Measurements from ENCODE around the gene UQCC5.
A peak's percentile ranks its signal among the peaks of the same experiment; 100 is the strongest.

UQCC5 gene, protein sequence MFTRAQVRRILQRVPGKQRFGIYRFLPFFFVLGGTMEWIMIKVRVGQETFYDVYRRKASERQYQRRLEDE

DNA sequence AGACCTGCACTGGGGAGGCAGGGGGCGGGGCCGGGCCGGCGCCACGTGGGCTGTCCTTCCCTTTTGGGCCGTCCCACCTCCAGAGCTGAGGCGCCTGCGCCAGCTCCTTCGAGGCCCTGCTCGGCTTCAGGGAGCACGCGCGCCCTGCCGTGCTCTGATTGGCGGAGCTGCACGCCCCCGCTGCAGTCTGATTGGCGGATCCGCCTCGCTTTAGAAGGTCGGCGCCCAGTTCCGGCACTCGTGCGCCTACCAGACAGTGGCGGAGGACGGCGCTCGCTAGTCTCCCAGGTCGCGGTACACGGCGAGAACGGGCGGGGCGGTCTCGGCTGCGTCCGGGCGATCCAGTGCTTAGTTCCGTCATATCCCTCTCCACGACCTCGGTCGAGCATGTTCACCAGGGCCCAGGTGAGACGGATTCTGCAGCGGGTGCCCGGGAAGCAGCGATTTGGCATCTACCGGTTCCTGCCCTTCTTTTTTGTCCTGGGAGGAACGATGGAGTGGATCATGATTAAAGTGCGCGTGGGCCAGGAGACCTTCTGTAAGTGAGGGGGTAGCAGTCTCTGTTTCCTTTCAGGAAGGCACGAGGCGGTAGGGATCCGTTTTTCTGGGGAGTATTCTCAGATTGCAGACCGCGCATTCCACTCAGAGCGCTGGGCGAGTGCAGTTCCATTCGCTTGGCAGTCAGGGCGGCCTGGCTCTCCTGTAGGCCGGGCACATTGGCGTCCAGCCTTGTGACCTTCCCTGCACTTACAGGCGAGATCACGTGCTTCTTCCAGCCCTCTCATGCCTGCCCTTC lies at the start of gene UQCC5:
Gene UQCC5, plus strand, starts transcription at position 237 of the 796 bp plus-strand sequence. Its CDS starts 151 bp downstream, at position 388.
- peak; percentile 97 for DNase-seq
- no peaks in the 10 kb centered on the region for H3K27me3 Mint-ChIP-seq
- H3K9me3 Mint-ChIP-seq = no peaks in the 10 kb centered on the region
- H3K4me3 Mint-ChIP-seq = peak within 1 kb of the TSS; percentile 100
- H3K27ac Mint-ChIP-seq = peak within 1 kb of the TSS; percentile 99
- H3K4me1 Mint-ChIP-seq = peaks cover 57% of the 10 kb centered on the region
- peaks cover 29% of the 10 kb centered on the region for H3K36me3 Mint-ChIP-seq (ENCODE audit: low read depth)
- peak; percentile 92 for ATAC-seq

DNA sequence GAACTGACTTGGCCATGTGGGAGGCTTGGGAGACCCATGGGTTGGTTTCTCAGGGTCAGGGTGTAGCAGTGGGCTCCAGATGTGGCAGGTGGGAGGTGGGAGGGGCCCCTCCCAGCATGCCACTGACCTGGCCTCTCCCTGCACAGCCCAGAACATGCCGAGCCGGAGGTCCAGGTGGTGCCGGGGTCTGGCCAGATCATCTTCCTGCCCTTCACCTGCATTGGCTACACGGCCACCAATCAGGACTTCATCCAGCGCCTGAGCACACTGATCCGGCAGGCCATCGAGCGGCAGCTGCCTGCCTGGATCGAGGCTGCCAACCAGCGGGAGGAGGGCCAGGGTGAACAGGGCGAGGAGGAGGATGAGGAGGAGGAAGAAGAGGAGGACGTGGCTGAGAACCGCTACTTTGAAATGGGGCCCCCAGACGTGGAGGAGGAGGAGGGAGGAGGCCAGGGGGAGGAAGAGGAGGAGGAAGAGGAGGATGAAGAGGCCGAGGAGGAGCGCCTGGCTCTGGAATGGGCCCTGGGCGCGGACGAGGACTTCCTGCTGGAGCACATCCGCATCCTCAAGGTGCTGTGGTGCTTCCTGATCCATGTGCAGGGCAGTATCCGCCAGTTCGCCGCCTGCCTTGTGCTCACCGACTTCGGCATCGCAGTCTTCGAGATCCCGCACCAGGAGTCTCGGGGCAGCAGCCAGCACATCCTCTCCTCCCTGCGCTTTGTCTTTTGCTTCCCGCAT lies 49.2 kb upstream of the UQCC5 start:
- Mint-ChIP-seq H3K36me3 (ENCODE audit: low read depth) (peaks cover 13% of the 10 kb centered on the region), H3K4me1 (no peaks in the 10 kb centered on the region), H3K9me3 (no peaks in the 10 kb centered on the region), H3K4me3 (no peak overlapping the region), H3K27me3 (no peaks in the 10 kb centered on the region), H3K27ac (no peak overlapping the region)
- DNase-seq (no peak), ATAC-seq (no peak)

DNA sequence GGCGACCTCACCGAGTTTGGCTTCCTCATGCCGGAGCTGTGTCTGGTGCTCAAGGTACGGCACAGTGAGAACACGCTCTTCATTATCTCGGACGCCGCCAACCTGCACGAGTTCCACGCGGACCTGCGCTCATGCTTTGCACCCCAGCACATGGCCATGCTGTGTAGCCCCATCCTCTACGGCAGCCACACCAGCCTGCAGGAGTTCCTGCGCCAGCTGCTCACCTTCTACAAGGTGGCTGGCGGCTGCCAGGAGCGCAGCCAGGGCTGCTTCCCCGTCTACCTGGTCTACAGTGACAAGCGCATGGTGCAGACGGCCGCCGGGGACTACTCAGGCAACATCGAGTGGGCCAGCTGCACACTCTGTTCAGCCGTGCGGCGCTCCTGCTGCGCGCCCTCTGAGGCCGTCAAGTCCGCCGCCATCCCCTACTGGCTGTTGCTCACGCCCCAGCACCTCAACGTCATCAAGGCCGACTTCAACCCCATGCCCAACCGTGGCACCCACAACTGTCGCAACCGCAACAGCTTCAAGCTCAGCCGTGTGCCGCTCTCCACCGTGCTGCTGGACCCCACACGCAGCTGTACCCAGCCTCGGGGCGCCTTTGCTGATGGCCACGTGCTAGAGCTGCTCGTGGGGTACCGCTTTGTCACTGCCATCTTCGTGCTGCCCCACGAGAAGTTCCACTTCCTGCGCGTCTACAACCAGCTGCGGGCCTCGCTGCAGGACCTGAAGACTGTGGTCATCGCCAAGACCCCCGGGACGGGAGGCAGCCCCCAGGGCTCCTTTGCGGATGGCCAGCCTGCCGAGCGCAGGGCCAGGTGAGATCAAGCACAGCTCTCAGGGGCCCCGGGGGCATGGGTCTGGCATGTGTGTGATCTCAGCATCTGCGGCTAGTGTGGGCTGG lies 48.4 kb upstream of the UQCC5 start:
- Mint-ChIP-seq H3K27me3 (no peaks in the 10 kb centered on the region), H3K4me1 (no peaks in the 10 kb centered on the region), H3K27ac (no peak overlapping the region), H3K4me3 (no peak overlapping the region), H3K9me3 (no peaks in the 10 kb centered on the region), H3K36me3 (ENCODE audit: low read depth) (peaks cover 18% of the 10 kb centered on the region)
- ATAC-seq = no peak
- DNase-seq = no peak

DNA sequence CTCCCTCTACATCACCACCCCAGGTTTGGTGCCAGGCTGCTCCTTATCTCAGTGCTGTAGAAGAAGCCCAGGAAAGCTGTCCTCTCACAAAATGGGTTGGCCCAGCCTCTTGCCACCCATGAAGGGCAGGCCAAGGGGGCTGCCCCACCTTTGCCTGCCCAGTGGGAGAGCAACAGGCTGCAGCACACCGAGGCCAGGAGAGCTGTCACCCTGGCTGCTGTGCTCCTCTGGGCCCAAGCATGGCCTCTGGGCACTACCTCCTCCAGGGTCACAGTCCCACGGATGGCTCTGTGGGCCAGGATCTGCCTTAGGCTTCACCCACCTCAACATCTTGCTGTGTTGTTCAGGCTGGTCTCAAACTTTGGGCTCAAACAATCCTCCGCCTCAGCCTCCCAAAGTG lies 47.7 kb upstream of the UQCC5 start:
- Mint-ChIP-seq H3K9me3 (no peaks in the 10 kb centered on the region), H3K4me1 (no peaks in the 10 kb centered on the region), H3K36me3 (ENCODE audit: low read depth) (peaks cover 17% of the 10 kb centered on the region), H3K27me3 (no peaks in the 10 kb centered on the region), H3K27ac (no peak overlapping the region), H3K4me3 (no peak overlapping the region)
- DNase-seq (no peak), ATAC-seq (no peak)

DNA sequence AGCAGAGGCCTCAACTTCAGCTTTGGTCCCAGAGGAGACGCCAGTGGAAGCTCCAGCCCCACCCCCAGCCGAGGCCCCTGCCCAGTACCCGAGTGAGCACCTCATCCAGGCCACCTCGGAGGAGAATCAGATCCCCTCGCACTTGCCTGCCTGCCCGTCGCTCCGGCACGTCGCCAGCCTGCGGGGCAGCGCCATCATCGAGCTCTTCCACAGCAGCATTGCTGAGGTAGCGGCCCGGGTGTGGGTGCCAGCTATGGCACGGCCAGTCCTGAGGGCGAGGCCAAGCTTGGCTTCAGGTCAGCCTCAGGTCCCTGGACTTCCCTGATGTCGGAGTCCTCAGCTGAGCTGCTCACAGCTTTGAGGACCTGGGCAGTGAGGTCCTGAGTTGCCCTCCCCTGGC lies 47.0 kb upstream of the UQCC5 start:
- no peak for ATAC-seq
- Mint-ChIP-seq H3K36me3 (ENCODE audit: low read depth) (peaks cover 14% of the 10 kb centered on the region), H3K9me3 (no peaks in the 10 kb centered on the region), H3K4me3 (no peak overlapping the region), H3K4me1 (no peaks in the 10 kb centered on the region), H3K27ac (no peak overlapping the region), H3K27me3 (no peaks in the 10 kb centered on the region)
- DNase-seq = no peak

DNA sequence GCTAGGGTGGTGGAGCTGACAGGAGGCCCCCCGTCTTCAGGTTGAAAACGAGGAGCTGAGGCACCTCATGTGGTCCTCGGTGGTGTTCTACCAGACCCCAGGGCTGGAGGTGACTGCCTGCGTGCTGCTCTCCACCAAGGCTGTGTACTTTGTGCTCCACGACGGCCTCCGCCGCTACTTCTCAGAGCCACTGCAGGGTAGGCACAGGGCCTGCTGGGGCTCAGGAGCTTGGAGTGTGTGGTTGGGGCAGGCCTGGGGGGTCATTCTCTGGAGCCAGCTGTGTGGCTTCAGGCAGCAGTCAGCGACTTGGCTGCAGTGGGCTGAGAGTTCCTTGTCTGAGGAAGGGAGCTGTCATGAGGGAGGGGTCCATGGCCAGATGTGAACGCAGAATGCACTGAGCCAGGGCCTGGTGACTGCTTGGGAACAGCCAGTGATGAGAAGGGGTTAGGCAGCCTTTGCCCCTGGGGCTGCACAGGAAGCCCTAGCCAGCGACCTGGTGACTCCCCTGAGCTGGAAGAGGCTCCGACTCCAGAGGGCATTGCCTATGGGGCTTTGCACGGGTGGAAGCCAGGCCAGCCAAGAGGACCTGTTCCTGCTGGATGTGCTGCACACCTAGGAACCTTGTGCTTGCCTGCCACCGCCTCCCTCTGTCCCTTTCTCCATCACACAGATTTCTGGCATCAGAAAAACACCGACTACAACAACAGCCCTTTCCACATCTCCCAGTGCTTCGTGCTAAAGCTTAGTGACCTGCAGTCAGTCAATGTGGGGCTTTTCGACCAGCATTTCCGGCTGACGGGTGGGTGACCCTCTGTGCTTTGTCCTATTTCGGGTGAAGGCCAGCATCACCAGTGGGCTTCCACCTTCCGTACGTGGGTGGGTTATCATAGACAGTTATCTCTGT lies 46.1 kb upstream of the UQCC5 start:
- peaks cover 14% of the 10 kb centered on the region for H3K36me3 Mint-ChIP-seq (ENCODE audit: low read depth)
- H3K27me3 Mint-ChIP-seq = no peaks in the 10 kb centered on the region
- ATAC-seq = no peak
- H3K4me1 Mint-ChIP-seq = no peaks in the 10 kb centered on the region
- no peaks in the 10 kb centered on the region for H3K9me3 Mint-ChIP-seq
- DNase-seq = no peak
- no peak overlapping the region for H3K4me3 Mint-ChIP-seq
- no peak overlapping the region for H3K27ac Mint-ChIP-seq

DNA sequence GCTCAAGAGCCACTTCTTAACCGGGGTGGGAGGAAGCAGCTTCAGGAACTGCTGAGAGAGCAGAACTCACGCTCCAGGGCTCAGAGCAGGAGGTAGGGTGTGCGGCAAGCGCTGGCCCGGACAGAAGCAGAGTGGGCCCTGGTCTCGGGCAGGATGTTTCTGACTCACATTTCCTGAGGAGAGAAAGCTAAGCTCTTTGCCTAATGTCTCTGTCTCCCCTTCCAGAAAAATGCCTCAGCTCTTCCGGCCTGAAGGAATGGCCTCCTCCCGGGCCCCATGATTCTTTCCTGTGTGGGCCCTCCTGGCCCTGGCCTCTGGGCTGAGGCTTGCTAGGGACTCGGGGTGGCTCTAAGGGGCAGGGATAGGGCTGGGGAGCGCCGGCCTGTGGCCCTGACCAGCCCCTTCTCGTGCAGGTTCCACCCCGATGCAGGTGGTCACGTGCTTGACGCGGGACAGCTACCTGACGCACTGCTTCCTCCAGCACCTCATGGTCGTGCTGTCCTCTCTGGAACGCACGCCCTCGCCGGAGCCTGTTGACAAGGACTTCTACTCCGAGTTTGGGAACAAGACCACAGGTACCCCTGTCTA lies 45.4 kb upstream of the UQCC5 start:
- H3K27me3 Mint-ChIP-seq = no peaks in the 10 kb centered on the region
- H3K4me1 Mint-ChIP-seq = no peaks in the 10 kb centered on the region
- no peaks in the 10 kb centered on the region for H3K9me3 Mint-ChIP-seq
- no peak overlapping the region for H3K27ac Mint-ChIP-seq
- H3K36me3 Mint-ChIP-seq (ENCODE audit: low read depth) = peaks cover 8% of the 10 kb centered on the region
- ATAC-seq = no peak
- H3K4me3 Mint-ChIP-seq = no peak overlapping the region
- DNase-seq = no peak

DNA sequence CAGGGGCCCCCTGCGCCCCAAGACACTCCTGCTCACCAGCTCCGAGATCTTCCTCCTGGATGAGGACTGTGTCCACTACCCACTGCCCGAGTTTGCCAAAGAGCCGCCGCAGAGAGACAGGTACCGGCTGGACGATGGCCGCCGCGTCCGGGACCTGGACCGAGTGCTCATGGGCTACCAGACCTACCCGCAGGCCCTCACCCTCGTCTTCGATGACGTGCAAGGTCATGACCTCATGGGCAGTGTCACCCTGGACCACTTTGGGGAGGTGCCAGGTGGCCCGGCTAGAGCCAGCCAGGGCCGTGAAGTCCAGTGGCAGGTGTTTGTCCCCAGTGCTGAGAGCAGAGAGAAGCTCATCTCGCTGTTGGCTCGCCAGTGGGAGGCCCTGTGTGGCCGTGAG lies 44.3 kb upstream of the UQCC5 start:
- DNase-seq (no peak), ATAC-seq (no peak)
- no peaks in the 10 kb centered on the region for H3K4me1 Mint-ChIP-seq
- no peak overlapping the region for H3K27ac Mint-ChIP-seq
- no peak overlapping the region for H3K4me3 Mint-ChIP-seq
- peaks cover 8% of the 10 kb centered on the region for H3K36me3 Mint-ChIP-seq (ENCODE audit: low read depth)
- H3K27me3 Mint-ChIP-seq = no peaks in the 10 kb centered on the region
- H3K9me3 Mint-ChIP-seq = no peaks in the 10 kb centered on the region

DNA sequence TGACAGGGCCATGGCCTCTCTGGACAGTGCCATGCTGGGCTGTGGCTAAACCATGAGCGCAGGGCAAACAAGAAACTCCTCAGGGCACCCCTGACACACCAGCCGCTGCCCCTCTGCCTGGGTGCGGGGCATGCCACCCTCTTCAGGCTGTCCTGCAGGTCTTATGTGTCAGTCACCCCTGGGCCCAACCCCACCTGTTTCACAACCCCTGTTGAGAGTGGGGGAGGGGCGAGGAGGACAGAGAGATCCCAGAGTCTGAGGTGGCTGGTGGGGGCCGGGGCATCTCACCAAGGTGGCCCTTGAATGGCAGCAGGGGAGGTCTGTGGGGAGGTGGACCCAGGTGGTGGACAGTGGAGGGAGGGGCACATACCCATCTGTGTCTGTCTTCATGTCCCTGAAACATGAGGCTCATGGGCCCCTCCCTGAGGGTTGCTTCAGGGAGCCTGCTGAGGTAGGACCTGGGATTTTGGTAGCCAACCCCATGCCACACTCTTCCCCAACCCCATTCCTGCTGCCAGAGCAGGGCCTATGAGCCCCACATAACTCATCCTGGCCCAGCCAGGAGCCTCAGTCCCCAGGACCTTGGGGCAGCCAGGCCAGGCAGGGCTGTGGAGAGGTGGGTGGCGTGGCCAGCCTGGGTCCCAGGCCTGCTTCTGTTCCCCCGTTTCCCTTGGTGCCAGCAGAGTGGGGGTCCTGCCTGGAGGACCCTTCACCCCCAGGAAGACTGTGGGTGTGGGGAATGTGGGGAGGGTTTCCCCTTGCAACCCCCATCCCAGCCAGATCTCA lies 43.0 kb upstream of the UQCC5 start:
- no peak overlapping the region for H3K27ac Mint-ChIP-seq
- peaks cover 5% of the 10 kb centered on the region for H3K36me3 Mint-ChIP-seq (ENCODE audit: low read depth)
- no peaks in the 10 kb centered on the region for H3K27me3 Mint-ChIP-seq
- H3K4me1 Mint-ChIP-seq = peaks cover 4% of the 10 kb centered on the region
- no peak for DNase-seq
- ATAC-seq = peak; percentile 13
- H3K9me3 Mint-ChIP-seq = no peaks in the 10 kb centered on the region
- no peak overlapping the region for H3K4me3 Mint-ChIP-seq

DNA sequence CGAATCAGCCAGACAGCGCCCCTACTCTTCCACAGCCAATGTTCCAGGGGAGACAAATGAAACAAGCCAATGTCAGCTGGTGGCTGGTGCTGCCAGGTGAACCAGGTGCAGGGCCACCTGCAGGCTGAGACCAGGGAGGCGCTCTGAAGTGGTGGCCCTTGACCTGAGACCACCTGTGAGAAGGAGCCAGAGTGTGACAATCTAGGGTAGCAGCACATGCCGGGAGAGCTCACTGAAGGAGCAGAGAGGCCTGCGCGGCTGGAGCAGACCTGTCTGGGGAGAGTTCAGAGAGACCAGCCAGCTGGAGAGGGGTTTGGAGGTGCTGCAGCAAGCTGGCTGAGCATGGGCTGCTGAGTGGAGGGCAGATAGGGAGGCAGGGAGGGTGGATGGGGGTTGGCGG lies 42.0 kb upstream of the UQCC5 start:
- H3K36me3 Mint-ChIP-seq (ENCODE audit: low read depth) = peaks cover 5% of the 10 kb centered on the region
- peaks cover 6% of the 10 kb centered on the region for H3K4me1 Mint-ChIP-seq
- no peak for ATAC-seq
- H3K4me3 Mint-ChIP-seq = no peak overlapping the region
- no peaks in the 10 kb centered on the region for H3K27me3 Mint-ChIP-seq
- no peaks in the 10 kb centered on the region for H3K9me3 Mint-ChIP-seq
- DNase-seq = no peak
- H3K27ac Mint-ChIP-seq = peak overlapping the region; percentile 39

DNA sequence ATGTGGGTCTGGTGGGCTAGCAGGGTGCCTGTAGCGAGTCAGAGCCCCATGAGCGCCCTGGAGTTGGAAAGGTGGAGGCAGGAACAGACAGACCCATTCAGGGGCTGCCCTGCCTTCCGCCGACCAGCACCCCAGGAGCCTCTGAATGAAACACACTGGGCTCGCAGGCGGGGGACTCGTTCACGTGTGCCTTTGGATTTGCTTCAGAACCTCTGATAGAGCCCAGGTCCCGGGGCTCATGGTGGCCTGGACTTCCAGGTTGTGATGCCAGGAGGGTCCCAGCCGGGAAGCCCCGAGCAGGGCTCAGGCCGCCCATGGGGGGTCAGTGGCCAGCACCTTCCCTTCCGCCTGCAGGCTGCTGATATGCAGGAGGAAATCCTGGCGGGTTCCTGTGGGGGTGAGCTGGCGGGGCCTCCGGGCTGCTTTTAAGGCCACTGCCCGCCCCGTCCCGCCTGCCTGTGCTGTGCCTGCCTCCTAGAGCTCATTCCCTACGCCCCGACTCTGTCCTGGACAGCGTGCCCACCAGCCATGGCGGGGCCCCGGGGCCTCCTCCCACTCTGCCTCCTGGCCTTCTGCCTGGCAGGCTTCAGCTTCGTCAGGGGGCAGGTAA lies 41.4 kb upstream of the UQCC5 start, which contains the start of gene STAB1:
Gene STAB1, plus strand, starts transcription at position 453 of the 610 bp plus-strand sequence. Its CDS starts 76 bp downstream, at position 529.
- Mint-ChIP-seq H3K4me3 (no peak within 1 kb of the TSS), H3K4me1 (peaks cover 6% of the 10 kb centered on the region), H3K27me3 (no peaks in the 10 kb centered on the region), H3K9me3 (no peaks in the 10 kb centered on the region), H3K36me3 (ENCODE audit: low read depth) (peaks cover 5% of the 10 kb centered on the region), H3K27ac (peak within 1 kb of the TSS; percentile 39)
- no peak for ATAC-seq
- no peak for DNase-seq

DNA sequence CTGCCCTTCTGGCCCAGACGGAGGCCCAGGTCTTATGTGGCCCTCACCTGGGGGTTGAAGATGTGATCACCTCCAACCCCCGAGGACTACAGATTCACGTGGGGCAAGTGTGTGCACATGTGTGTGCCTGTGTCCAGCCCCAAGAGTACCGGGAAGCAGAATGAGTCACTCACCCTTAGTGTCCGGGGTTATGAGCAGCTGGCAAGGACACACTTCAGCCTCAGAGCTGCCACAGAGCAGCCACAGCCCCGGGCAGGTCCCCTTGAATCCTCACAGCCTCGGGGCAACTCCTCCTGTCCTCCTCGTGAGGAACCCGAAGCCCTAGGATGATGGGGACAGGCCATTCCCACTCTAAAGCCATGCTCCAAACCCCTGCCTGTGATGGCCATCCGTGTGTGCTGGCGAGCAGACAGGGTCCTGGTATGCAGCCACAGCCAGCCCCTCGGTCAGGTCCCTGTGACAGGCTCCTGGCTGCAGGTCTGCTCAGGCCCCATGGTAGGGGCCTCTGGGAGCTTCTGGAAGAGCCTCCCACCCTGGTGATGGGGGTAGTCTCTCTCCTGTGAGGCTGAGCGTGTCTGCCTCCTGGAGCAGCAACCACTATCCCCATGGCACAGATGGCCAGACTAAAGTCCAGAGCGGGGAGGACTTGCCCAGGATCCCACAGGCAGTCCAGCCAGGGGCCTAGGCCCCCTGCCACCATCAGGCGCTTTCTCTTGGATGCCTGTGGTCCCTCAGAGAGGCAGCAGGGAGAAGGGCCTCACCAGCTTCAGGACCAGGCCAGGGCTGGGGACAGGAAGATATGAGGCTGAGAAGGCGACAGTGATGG lies 40.4 kb upstream of the UQCC5 start:
- no peak for DNase-seq
- H3K27ac Mint-ChIP-seq = no peak overlapping the region
- H3K4me3 Mint-ChIP-seq = no peak overlapping the region
- no peaks in the 10 kb centered on the region for H3K27me3 Mint-ChIP-seq
- no peaks in the 10 kb centered on the region for H3K9me3 Mint-ChIP-seq
- H3K4me1 Mint-ChIP-seq = peaks cover 6% of the 10 kb centered on the region
- peaks cover 5% of the 10 kb centered on the region for H3K36me3 Mint-ChIP-seq (ENCODE audit: low read depth)
- no peak for ATAC-seq
